Measurements from ENCODE around the gene LRRC40. TPM values are rescaled to one million over a fixed set of nuclear protein-coding genes. Genes with fewer than 3 reads are reported as not detected.
A peak's percentile ranks its signal among the peaks of the same experiment; 100 is the strongest.
"Not testable (repeated sequence)": the region's sequence is repeated elsewhere in the genome, so short reads cannot be mapped to it uniquely, and the experiment has no call there.

LRRC40 gene
- total RNA-seq, 4 donors from 2014 or later = 8.6 to 14.4 (median 10.4) TPM

DNA sequence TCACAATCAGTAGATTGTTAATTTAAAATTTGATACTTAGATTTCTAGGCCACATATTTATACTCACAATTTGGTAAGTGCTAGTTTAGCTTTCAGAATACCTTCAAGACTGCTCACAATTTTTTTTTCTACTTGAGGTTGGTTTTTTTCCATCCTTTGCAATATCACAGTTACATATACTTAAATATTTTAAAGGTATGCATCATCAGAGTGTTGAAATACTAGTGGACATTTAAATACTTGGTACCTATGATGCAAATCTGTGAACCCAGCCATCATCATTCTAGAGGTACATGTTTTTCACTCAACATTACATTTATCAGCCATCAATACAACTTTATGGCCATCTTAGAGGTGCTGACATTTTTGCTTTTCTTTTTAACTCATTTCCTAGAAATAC lies 6.2 kb upstream of the LRRC40 start:
- no peak for DNase-seq (ENCODE audit: low spot score in 2 of 2)
- peaks cover 27% of the 10 kb centered on the region for H3K4me1 ChIP-seq

GRCh38 chr1:70210820-70211219 lies 5.4 kb upstream of the LRRC40 start:
- Histone ChIP-seq H3K9me3 (no peaks in the 10 kb centered on the region), H3K27ac (no peak overlapping the region), H3K36me3 (no peaks in the 10 kb centered on the region), H3K4me1 (peaks cover 31% of the 10 kb centered on the region), H3K4me3 (no peak overlapping the region), H3K27me3 (no peaks in the 10 kb centered on the region)
- 33% methylated on average over 1 of the region's 1 CpG for WGBS
- no peak for TF ChIP-seq EP300 (IDR thresholded peaks at IDR 0.05)
- no peak for DNase-seq (ENCODE audit: low spot score in 2 of 2)

More for the DNA sequence above, 6.2 kb upstream of the LRRC40 start:
- Histone ChIP-seq H3K27me3 (no peaks in the 10 kb centered on the region), H3K27ac (no peak overlapping the region), H3K9me3 (no peaks in the 10 kb centered on the region), H3K36me3 (peaks cover 2% of the 10 kb centered on the region), H3K4me3 (no peak overlapping the region)
- TF ChIP-seq POLR2A (IDR thresholded peaks at IDR 0.05) (no peak), EP300 (IDR thresholded peaks at IDR 0.05) (no peak), POLR2AphosphoS5 (IDR thresholded peaks at IDR 0.05) (no peak), CTCF (IDR thresholded peaks at IDR 0.05) (no peak)

GRCh38 chr1:70208292-70208691 lies 2.9 kb upstream of the LRRC40 start:
- no peak overlapping the region for H3K4me3 ChIP-seq
- DNase-seq (ENCODE audit: low spot score in 2 of 2) = no peak
- H3K27ac ChIP-seq = no peak overlapping the region
- no peak for TF ChIP-seq POLR2A (IDR thresholded peaks at IDR 0.05)
- 95% methylated on average over 7 of the region's 7 CpGs for WGBS
- no peaks in the 10 kb centered on the region for H3K9me3 ChIP-seq
- H3K27me3 ChIP-seq = no peaks in the 10 kb centered on the region
- no peaks in the 10 kb centered on the region for H3K36me3 ChIP-seq
- peaks cover 48% of the 10 kb centered on the region for H3K4me1 ChIP-seq

GRCh38 chr1:70207492-70207891 lies 2.1 kb upstream of the LRRC40 start:
- H3K27me3 ChIP-seq = no peaks in the 10 kb centered on the region
- no peak for DNase-seq (ENCODE audit: low spot score in 2 of 2)
- no peak overlapping the region for H3K4me3 ChIP-seq
- no peaks in the 10 kb centered on the region for H3K36me3 ChIP-seq
- no peak for TF ChIP-seq CTCF (IDR thresholded peaks at IDR 0.05)
- TF ChIP-seq POLR2AphosphoS5 (IDR thresholded peaks at IDR 0.05) = no peak
- TF ChIP-seq EP300 (IDR thresholded peaks at IDR 0.05) = no peak
- no peak for TF ChIP-seq POLR2A (IDR thresholded peaks at IDR 0.05)
- no peak overlapping the region for H3K27ac ChIP-seq
- no peaks in the 10 kb centered on the region for H3K9me3 ChIP-seq
- peaks cover 53% of the 10 kb centered on the region for H3K4me1 ChIP-seq
- WGBS = 81% methylated on average over 4 of the region's 4 CpGs

DNA sequence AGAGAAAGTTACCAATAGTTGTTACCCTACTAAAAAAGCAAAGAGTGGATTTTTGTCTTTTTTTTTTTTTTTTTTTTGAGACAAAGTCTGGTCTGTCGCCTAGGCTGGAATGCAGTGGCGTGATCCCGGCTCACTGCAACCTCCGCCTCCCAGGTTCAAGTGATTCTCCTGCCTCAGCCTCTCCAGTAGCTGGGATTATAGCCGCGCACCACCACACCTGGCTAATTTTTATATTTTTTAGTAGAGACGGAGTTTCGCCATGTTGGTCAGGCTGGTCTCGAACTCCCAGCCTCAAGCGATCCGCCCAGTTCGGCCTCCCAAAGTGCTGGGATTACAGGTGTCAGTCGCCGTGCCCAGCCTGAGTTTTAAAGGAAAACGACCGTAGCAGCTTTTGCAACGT lies 1.5 kb upstream of the LRRC40 start:
- DNase-seq (ENCODE audit: low spot score in 2 of 2); H3K27me3 ChIP-seq; H3K27ac ChIP-seq; H3K9me3 ChIP-seq; H3K36me3 ChIP-seq: not testable (repeated sequence)
- peak overlapping the region; percentile 73 for H3K4me3 ChIP-seq
- 82% methylated on average over 17 of the region's 17 CpGs for WGBS
- H3K4me1 ChIP-seq = peaks cover 57% of the 10 kb centered on the region

DNA sequence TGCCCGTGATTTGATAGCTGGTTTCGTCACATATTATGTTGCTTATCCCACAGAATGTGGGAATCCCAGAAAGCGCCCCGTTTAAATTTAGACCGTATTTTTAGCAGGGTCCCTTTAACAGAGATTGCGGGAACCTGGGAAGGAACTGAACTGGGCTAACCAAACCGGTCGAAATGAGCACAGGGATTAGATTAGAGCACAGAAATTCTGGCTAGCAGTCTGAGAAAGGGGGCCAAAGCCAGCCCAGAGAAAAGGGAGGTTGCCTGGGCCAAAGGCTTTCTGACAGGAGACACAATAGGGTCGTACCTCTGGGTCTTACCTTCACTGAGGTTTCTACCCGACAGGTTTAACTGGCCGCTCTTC lies 327 bp downstream of the LRRC40 start:
- Histone ChIP-seq H3K36me3 (no peaks in the 10 kb centered on the region), H3K27ac (peak overlapping the region; percentile 92), H3K27me3 (no peaks in the 10 kb centered on the region), H3K4me3 (peak overlapping the region; percentile 73), H3K9me3 (no peaks in the 10 kb centered on the region), H3K4me1 (peaks cover 50% of the 10 kb centered on the region)
- TF ChIP-seq POLR2AphosphoS5 (IDR thresholded peaks at IDR 0.05) (no peak), POLR2A (IDR thresholded peaks at IDR 0.05) (no peak), CTCF (IDR thresholded peaks at IDR 0.05) (no peak), EP300 (IDR thresholded peaks at IDR 0.05) (no peak)
- 0% methylated on average over 11 of the region's 11 CpGs for WGBS
- no peak for DNase-seq (ENCODE audit: low spot score in 2 of 2)

GRCh38 chr1:70204600-70204999 lies 779 bp downstream of the LRRC40 start:
- no peaks in the 10 kb centered on the region for H3K9me3 ChIP-seq
- no peaks in the 10 kb centered on the region for H3K27me3 ChIP-seq
- H3K36me3 ChIP-seq = no peaks in the 10 kb centered on the region
- no peak for TF ChIP-seq EP300 (IDR thresholded peaks at IDR 0.05)
- TF ChIP-seq POLR2A (IDR thresholded peaks at IDR 0.05) = no peak
- no peak for TF ChIP-seq POLR2AphosphoS5 (IDR thresholded peaks at IDR 0.05)
- no peak for TF ChIP-seq CTCF (IDR thresholded peaks at IDR 0.05)
- DNase-seq (ENCODE audit: low spot score in 2 of 2) = no peak
- H3K27ac ChIP-seq = no peak overlapping the region
- peaks cover 46% of the 10 kb centered on the region for H3K4me1 ChIP-seq
- 2% methylated on average over 4 of the region's 4 CpGs for WGBS
- peak overlapping the region; percentile 73 for H3K4me3 ChIP-seq

Data from suprapubic skin (tissue), 4 donors.